Activated T-cell treated with anti-CD3 and anti-CD28 coated beads for 4 hours (primary cell): ENCODE measurements around the gene IL11.
"Not testable (repeated sequence)": the region's sequence is repeated elsewhere in the genome, so short reads cannot be mapped to it uniquely, and the experiment has no call there.

ENCODE experiments used
- DNase-seq: peaks from one replicate; pipeline ENCODE4 v3.0.0-alpha.2; 2020

Gene IL11

GRCh38 chr19:55348317-55349034 lies 21.8 kb downstream of the IL11 start:
- DNase-seq: no peak

- DNase-seq: no peak
Measured at GRCh38 chr19:55347442-55348009, 22.7 kb downstream of the IL11 start.

GRCh38 chr19:55346725-55347441 lies 23.4 kb downstream of the IL11 start:
- no peak for DNase-seq

GRCh38 chr19:55345818-55346724 lies 24.2 kb downstream of the IL11 start:
- DNase-seq: no peak

GRCh38 chr19:55345101-55345817 lies 25.0 kb downstream of the IL11 start:
- DNase-seq: no peak

GRCh38 chr19:55344444-55344843 lies 25.8 kb downstream of the IL11 start:
- DNase-seq: no peak

GRCh38 chr19:55341595-55342531 lies 28.4 kb downstream of the IL11 start:
- DNase-seq: no peak

GRCh38 chr19:55341171-55341588 lies 29.1 kb downstream of the IL11 start:
- peak; percentile 44 for DNase-seq

- DNase-seq: no peak
Measured at GRCh38 chr19:55340784-55341147, 29.5 kb downstream of the IL11 start.

GRCh38 chr19:55339889-55340783 lies 30.1 kb downstream of the IL11 start:
- no peak for DNase-seq

- peak; percentile 100 for DNase-seq
Measured at GRCh38 chr19:55339105-55339888, 31.0 kb downstream of the IL11 start, which contains the start of gene KMT5C. Gene KMT5C, plus strand, starts transcription at chr19:55339876. Its CDS starts 2,061 bp downstream, at chr19:55341937.

GRCh38 chr19:55336101-55336500 lies 34.2 kb downstream of the IL11 start:
- no peak for DNase-seq

- no peak for DNase-seq
Measured at GRCh38 chr19:55333870-55334269, 36.4 kb downstream of the IL11 start.

- DNase-seq: not testable (repeated sequence)
Measured at GRCh38 chr19:55329791-55330190, 40.5 kb downstream of the IL11 start.

GRCh38 chr19:55328774-55329318 lies 41.4 kb downstream of the IL11 start:
- DNase-seq: not testable (repeated sequence)

- DNase-seq: no peak
Measured at GRCh38 chr19:55325172-55325571, 45.1 kb downstream of the IL11 start, which contains the start of gene TMEM150B. Gene TMEM150B, minus strand, starts transcription at chr19:55325341. Its CDS starts 4,305 bp downstream, at chr19:55321036.

GRCh38 chr19:55324662-55325061 lies 45.6 kb downstream of the IL11 start:
- no peak for DNase-seq

- DNase-seq: no peak
Measured at GRCh38 chr19:55322204-55322885, 47.9 kb downstream of the IL11 start.
